ENCODE measurements around the gene SKA3. TPM values are rescaled to one million over a fixed set of nuclear protein-coding genes. Genes with fewer than 3 reads are reported as not detected.

The SKA3 gene
- total RNA-seq, 1 donor from 2014 or later: 1.4 TPM

DNA sequence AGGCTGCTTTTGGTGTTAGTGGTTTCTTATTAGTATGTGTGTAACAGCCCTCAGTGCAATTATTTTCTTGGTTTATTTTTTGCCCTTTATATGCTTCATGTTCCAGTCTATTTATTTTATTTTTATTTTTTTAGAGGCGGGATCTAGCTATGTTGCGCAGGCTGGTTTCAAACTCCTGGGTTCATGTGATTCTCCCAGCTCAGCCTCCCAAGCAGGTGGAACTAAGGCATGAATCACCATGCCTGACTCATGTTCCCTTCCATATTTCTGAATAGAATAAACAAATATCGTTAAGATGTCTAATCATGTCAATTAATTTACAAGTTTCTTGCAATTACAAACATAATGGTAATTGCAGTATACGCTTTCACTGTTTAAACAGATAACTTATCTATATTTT is 11.7 kb downstream of the SKA3 start:
- Histone ChIP-seq H3K9me3 (no peaks in the 10 kb centered on the region), H3K27ac (no peak overlapping the region), H3K4me3 (no peak overlapping the region), H3K27me3 (ENCODE audit: low read depth) (no peaks in the 10 kb centered on the region), H3K36me3 (no peaks in the 10 kb centered on the region), H3K4me1 (no peaks in the 10 kb centered on the region)
- intact Hi-C loops (cut with DNase I): no loop called here
- DNase-seq (no peak), ATAC-seq (no peak)
- TF ChIP-seq, protein P1, sequence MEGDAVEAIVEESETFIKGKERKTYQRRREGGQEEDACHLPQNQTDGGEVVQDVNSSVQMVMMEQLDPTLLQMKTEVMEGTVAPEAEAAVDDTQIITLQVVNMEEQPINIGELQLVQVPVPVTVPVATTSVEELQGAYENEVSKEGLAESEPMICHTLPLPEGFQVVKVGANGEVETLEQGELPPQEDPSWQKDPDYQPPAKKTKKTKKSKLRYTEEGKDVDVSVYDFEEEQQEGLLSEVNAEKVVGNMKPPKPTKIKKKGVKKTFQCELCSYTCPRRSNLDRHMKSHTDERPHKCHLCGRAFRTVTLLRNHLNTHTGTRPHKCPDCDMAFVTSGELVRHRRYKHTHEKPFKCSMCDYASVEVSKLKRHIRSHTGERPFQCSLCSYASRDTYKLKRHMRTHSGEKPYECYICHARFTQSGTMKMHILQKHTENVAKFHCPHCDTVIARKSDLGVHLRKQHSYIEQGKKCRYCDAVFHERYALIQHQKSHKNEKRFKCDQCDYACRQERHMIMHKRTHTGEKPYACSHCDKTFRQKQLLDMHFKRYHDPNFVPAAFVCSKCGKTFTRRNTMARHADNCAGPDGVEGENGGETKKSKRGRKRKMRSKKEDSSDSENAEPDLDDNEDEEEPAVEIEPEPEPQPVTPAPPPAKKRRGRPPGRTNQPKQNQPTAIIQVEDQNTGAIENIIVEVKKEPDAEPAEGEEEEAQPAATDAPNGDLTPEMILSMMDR (IDR thresholded peaks at IDR 0.05): no peak

DNA sequence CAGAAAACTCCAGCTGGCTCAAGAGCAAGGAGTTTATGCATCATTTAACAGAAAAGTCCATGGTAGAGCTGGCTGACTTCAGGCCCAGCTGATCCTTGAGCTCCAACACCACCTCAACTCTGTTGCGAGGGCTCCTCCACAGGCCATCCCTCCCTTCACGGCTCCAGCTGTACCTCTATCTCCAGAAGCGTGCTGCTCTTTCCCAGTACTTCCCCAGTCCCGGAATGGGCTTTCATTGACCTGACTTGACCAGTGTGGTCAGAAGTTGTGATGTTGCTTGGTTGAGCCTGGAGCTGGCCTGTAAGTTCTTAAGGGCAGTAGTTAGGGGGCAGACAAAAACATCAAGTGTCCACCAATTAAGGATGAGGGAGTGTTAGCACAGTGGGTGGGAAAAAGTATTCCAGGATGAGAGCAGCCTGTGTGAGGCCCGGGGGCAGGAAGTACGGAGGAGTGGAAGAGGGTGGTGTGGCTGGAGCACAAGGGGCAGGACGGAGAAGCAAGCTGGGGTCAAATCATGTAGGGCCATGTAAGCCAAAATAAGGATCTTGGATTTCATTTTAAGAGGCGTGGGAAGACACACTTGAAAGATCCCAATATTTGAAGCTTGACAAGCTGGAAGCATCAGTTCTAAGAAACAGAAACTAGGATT is 24.0 kb downstream of the SKA3 start:
- no peaks in the 10 kb centered on the region for H3K9me3 ChIP-seq
- TF ChIP-seq, protein P1 (IDR thresholded peaks at IDR 0.05): no peak
- DNase-seq (no peak), ATAC-seq (no peak)
- peaks cover 10% of the 10 kb centered on the region for H3K36me3 ChIP-seq
- H3K4me1 ChIP-seq: no peaks in the 10 kb centered on the region
- no peak overlapping the region for H3K27ac ChIP-seq
- intact Hi-C loops (cut with DNase I): no loop called here
- no peaks in the 10 kb centered on the region for H3K27me3 ChIP-seq (ENCODE audit: low read depth)
- H3K4me3 ChIP-seq: no peak overlapping the region

- no peak overlapping the region for H3K27ac ChIP-seq
- ATAC-seq (no peak), DNase-seq (no peak)
- H3K4me3 ChIP-seq: no peak overlapping the region
- TF ChIP-seq, protein P1 (IDR thresholded peaks at IDR 0.05): no peak
- intact Hi-C loops (cut with DNase I): no loop called here
- no peaks in the 10 kb centered on the region for H3K9me3 ChIP-seq
- H3K4me1 ChIP-seq: no peaks in the 10 kb centered on the region
- H3K27me3 ChIP-seq (ENCODE audit: low read depth): no peaks in the 10 kb centered on the region
- H3K36me3 ChIP-seq: peaks cover 34% of the 10 kb centered on the region
These were observed 26.3 kb downstream of the SKA3 start for GRCh38 chr13:21150013-21150412.

GRCh38 chr13:21149568-21149967 is 26.8 kb downstream of the SKA3 start:
- TF ChIP-seq, protein P1 (IDR thresholded peaks at IDR 0.05): no peak
- Histone ChIP-seq H3K9me3 (no peaks in the 10 kb centered on the region), H3K36me3 (peaks cover 38% of the 10 kb centered on the region), H3K4me1 (peaks cover 2% of the 10 kb centered on the region), H3K4me3 (no peak overlapping the region), H3K27me3 (ENCODE audit: low read depth) (no peaks in the 10 kb centered on the region), H3K27ac (no peak overlapping the region)
- DNase-seq (no peak), ATAC-seq (no peak)
- intact Hi-C loops (cut with DNase I): no loop called here

DNA sequence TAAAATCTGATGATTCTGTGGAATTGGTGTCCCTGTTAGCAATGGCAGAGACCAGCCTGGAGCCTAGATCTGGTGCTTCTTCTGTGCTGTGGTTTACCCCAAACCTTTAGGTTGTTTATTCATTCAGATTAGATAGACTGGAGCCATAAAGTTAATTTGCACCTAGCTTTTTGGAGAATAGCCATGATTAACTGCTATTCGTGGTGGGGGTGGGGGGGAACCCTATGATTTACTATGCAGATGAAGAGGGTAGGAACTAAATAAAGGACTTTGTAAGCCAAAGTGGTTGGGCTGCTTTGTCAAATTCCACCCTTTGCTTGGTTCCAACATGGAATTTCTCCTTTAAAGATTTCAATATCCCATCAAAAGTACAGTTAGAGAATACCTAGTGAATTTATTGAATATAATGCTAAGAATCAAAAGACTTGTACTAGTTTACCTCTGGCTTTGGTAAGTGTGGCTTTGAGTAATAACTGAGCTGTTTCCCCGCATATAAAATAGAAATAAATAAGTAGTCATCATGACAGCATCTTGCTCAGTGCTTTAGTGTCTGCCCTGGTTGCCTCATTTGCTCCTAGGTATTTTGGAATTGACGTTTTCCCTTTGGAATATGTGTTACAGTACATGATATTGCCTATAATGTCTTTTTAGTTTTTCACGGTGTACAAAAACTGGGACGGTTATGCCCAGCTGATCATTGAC is 27.6 kb downstream of the SKA3 start:
- ATAC-seq (no peak), DNase-seq (no peak)
- H3K27ac ChIP-seq: no peak overlapping the region
- H3K4me1 ChIP-seq: peaks cover 9% of the 10 kb centered on the region
- intact Hi-C loops (cut with DNase I): no loop called here
- peaks cover 46% of the 10 kb centered on the region for H3K36me3 ChIP-seq
- no peaks in the 10 kb centered on the region for H3K27me3 ChIP-seq (ENCODE audit: low read depth)
- no peak overlapping the region for H3K4me3 ChIP-seq
- no peaks in the 10 kb centered on the region for H3K9me3 ChIP-seq
- TF ChIP-seq, protein P1 (IDR thresholded peaks at IDR 0.05): no peak
